Duodenal mucosa (tissue), 2 donors: ENCODE data around the gene ILDR2.
A peak's percentile ranks its signal among the peaks of the same experiment; 100 is the strongest.

Experiments used
- H3K27ac ChIP-seq: one replicate; pipeline ENCODE4 v1.7.0; 2013; ENCODE audit warnings: low read depth, low read length
- H3K27me3 ChIP-seq, 2 donors: one replicate each; pipeline ENCODE4 v1.7.0; 2013; ENCODE audit warnings: low read length in 2 of 2, control low read depth in 1 of 2; ENCODE audit not compliant: insufficient read depth in 2 of 2, control insufficient read depth in 1 of 2
- H3K36me3 ChIP-seq, 2 donors: one replicate each; pipeline ENCODE4 v1.7.0; 2013; ENCODE audit warnings: low read length in 2 of 2, control low read depth in 1 of 2; ENCODE audit not compliant: insufficient read depth in 2 of 2, control insufficient read depth in 1 of 2
- H3K4me1 ChIP-seq, 2 donors: one replicate each; pipeline ENCODE4 v1.7.0; 2013; ENCODE audit warnings: low read length in 2 of 2, control low read depth in 1 of 2; ENCODE audit not compliant: insufficient read depth in 2 of 2, control insufficient read depth in 1 of 2
- H3K4me3 ChIP-seq, 2 donors: one replicate each; pipeline ENCODE4 v1.7.0; 2013; ENCODE audit warnings: low read length in 2 of 2, low read depth in 1 of 2
- H3K9ac ChIP-seq, 2 donors: one replicate each; pipeline ENCODE4 v1.7.0; 2013; ENCODE audit warnings: low read length in 2 of 2, low read depth in 1 of 2
- H3K9me3 ChIP-seq, 2 donors: one replicate each; pipeline ENCODE4 v1.7.0; 2013; ENCODE audit warnings: low read length in 2 of 2, control low read depth in 1 of 2; ENCODE audit not compliant: control insufficient read depth in 1 of 2

The ILDR2 gene

DNA sequence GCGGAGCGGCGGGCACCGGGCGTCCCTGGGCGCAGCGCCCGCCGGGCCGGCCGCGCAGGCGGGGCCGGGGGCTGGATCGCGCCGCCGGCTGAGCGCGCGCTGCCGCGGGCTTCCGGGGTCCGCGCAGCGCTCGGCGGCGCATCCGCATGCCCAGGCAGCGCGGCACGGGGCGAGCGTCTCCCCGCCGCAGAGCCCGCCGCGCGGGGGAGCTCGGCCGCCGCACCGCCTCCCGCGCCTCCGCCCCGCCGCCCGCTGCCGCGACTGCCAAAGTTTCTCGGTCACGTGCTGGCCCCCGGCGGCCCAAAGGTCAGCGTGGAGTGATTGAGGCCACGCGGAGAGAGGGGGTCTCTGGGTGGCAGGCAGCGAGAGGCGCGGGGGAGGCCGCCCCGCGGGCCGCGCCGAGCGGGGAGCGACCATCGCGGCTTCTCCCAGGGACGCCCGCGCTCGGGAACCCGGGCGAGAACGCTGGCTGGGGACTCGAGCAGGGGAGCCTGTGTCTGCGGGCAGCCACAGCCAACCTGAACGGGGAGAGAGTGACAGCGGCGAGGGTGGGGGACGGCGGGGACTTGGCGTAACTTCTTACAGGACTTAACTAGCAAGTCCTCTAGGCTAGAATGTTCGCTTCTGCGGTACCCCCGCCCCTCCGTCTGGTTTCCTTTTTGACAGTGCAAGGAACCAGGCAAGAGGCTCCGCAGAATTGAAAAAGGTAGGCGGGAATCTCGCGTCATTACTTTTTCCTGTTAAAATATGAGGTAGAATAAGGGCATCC is at the start of gene ILDR2:
ILDR2 (minus strand) TSS at position 180 of the 769 bp plus-strand sequence. CDS start 272 bp downstream, outside the sequence.
- Histone ChIP-seq H3K4me3 (peak within 1 kb of the TSS; percentile 60 to 62), H3K36me3 (no peaks in the 10 kb centered on the region), H3K9ac (peak within 1 kb of the TSS in 1 of 2 donors; percentile 0), H3K27me3 (peaks cover 32 to 57% of the 10 kb centered on the region in 2 donors), H3K9me3 (no peaks in the 10 kb centered on the region), H3K27ac (no peak within 1 kb of the TSS), H3K4me1 (peaks cover 0 to 4% of the 10 kb centered on the region in 2 donors)

- Histone ChIP-seq H3K9ac (no peak overlapping the region), H3K27ac (no peak overlapping the region), H3K27me3 (peaks cover 0 to 3% of the 10 kb centered on the region in 2 donors), H3K9me3 (no peaks in the 10 kb centered on the region), H3K4me1 (no peaks in the 10 kb centered on the region), H3K36me3 (no peaks in the 10 kb centered on the region), H3K4me3 (no peak overlapping the region)
Measured at GRCh38 chr1:167022384-167022783, 47.0 kb upstream of the ILDR2 start.

DNA sequence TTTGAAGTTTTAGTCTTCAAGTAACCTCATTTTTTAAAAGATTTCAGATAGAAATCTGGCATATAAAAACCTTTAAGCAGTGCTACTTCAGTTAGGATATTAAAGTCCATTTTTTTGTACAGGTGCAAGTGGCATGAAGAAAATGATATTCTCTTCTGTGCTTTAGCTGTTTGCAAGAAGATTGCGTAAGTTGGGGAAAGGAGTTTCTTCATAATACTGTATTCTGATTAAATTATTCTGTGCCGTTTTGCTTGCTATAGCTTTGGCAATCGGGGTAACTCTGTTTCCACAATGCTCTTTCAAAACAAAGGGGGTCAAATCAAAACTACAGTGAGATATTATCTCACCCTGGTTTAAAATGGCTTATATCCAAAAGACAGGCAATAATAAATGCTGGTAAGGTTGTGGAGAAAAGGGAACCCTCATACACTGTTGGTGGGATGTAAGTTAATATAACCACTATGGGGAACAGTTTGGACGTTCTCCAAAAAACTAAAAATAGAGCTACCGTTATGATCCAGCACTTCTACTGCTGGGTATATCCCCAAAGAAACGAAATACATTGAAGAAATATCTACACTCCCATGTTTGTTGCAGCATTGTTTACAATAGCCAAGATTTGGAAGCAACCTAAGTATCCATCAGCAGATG is 40.9 kb upstream of the ILDR2 start:
- no peak overlapping the region for H3K4me3 ChIP-seq
- no peak overlapping the region for H3K9ac ChIP-seq
- no peaks in the 10 kb centered on the region for H3K4me1 ChIP-seq
- H3K36me3 ChIP-seq: no peaks in the 10 kb centered on the region
- H3K27me3 ChIP-seq: peaks cover 0 to 2% of the 10 kb centered on the region in 2 donors
- H3K9me3 ChIP-seq: no peaks in the 10 kb centered on the region
- no peak overlapping the region for H3K27ac ChIP-seq

GRCh38 chr1:167013108-167013929 is 38.0 kb upstream of the ILDR2 start:
- H3K9ac ChIP-seq: no peak overlapping the region
- H3K4me1 ChIP-seq: no peaks in the 10 kb centered on the region
- H3K27me3 ChIP-seq: peaks cover 0 to 2% of the 10 kb centered on the region in 2 donors
- no peaks in the 10 kb centered on the region for H3K36me3 ChIP-seq
- no peak overlapping the region for H3K27ac ChIP-seq
- no peak overlapping the region for H3K4me3 ChIP-seq
- no peaks in the 10 kb centered on the region for H3K9me3 ChIP-seq

GRCh38 chr1:167012570-167012969 is 37.2 kb upstream of the ILDR2 start:
- H3K36me3 ChIP-seq: no peaks in the 10 kb centered on the region
- H3K4me1 ChIP-seq: no peaks in the 10 kb centered on the region
- H3K9ac ChIP-seq: no peak overlapping the region
- H3K27ac ChIP-seq: no peak overlapping the region
- H3K9me3 ChIP-seq: no peaks in the 10 kb centered on the region
- H3K4me3 ChIP-seq: no peak overlapping the region
- peaks cover 0 to 2% of the 10 kb centered on the region in 2 donors for H3K27me3 ChIP-seq

GRCh38 chr1:167011560-167012191 is 36.3 kb upstream of the ILDR2 start:
- Histone ChIP-seq H3K9me3 (no peaks in the 10 kb centered on the region), H3K36me3 (no peaks in the 10 kb centered on the region), H3K27ac (no peak overlapping the region), H3K4me3 (no peak overlapping the region), H3K4me1 (no peaks in the 10 kb centered on the region), H3K27me3 (peaks cover 0 to 2% of the 10 kb centered on the region in 2 donors), H3K9ac (no peak overlapping the region)

- Histone ChIP-seq H3K9me3 (no peaks in the 10 kb centered on the region), H3K4me1 (no peaks in the 10 kb centered on the region), H3K27ac (no peak overlapping the region), H3K4me3 (no peak overlapping the region), H3K27me3 (no peaks in the 10 kb centered on the region), H3K9ac (no peak overlapping the region), H3K36me3 (no peaks in the 10 kb centered on the region)
Measured at GRCh38 chr1:167003711-167004110, 28.4 kb upstream of the ILDR2 start.

DNA sequence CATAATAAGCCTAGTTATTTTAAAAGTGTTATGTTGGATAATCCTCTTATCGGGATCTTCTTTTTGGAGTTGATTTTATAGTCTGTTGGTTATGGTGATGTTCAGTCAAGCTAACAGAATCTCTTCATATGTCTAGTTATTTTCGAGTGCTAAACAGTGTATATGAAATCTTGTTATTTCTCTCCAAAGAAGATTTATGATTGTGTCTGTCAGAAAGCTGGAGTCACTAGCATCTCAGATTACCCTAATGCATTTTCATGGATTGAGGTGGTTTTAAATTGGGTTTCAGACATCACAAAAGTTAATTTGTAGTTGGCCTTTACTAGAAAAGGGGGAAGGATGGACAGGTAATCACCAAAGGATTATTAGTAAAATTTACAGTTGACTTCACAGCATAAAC is 27.0 kb upstream of the ILDR2 start:
- H3K4me3 ChIP-seq: no peak overlapping the region
- no peaks in the 10 kb centered on the region for H3K9me3 ChIP-seq
- no peaks in the 10 kb centered on the region for H3K4me1 ChIP-seq

GRCh38 chr1:167000546-167000945 is 25.2 kb upstream of the ILDR2 start:
- H3K36me3 ChIP-seq: no peaks in the 10 kb centered on the region
- H3K27me3 ChIP-seq: no peaks in the 10 kb centered on the region
- no peak overlapping the region for H3K27ac ChIP-seq
- no peaks in the 10 kb centered on the region for H3K9me3 ChIP-seq
- no peak overlapping the region for H3K9ac ChIP-seq
- no peak overlapping the region for H3K4me3 ChIP-seq
- no peaks in the 10 kb centered on the region for H3K4me1 ChIP-seq

More for the DNA sequence above, 27.0 kb upstream of the ILDR2 start:
- H3K27ac ChIP-seq: no peak overlapping the region
- no peaks in the 10 kb centered on the region for H3K27me3 ChIP-seq
- H3K36me3 ChIP-seq: no peaks in the 10 kb centered on the region
- no peak overlapping the region for H3K9ac ChIP-seq
